Astrocyte of the cerebellum (primary cell): ENCODE data around the gene SEMA3F.

Source experiments
- DNase-seq: peaks from one replicate; pipeline ENCODE4 v3.0.0-alpha.2; 2011; ENCODE audit warnings: low read depth
- H3K4me3 ChIP-seq: 2 replicates; pipeline ENCODE4 v1.5.1; 2011; ENCODE audit warnings: mild to moderate bottlenecking, low read depth, low read length, moderate library complexity
- CTCF ChIP-seq: IDR thresholded peaks from 2 replicates; pipeline ENCODE4 v1.5.1; 2012; ENCODE audit warnings: low read length, low read depth, moderate library complexity, mild to moderate bottlenecking; ENCODE audit errors: missing control alignments
- in situ Hi-C: cut with HindIII; loops from 2 replicates; pipeline ENCODE4 v1.10.0; 2017; ENCODE audit warnings: low sequenced_read_pairs

Gene SEMA3F

GRCh38 chr3:50193746-50194127, 38.6 kb downstream of the SEMA3F start:
- no peak overlapping the region for H3K4me3 ChIP-seq
- TF ChIP-seq CTCF: no peak
- in situ Hi-C loops: loop anchor here (5.0 kb wide), 1 partner anchor 49 kb away; no protein-coding TSS in a partner anchor
- DNase-seq: no peak

GRCh38 chr3:50194128-50194902, 39.2 kb downstream of the SEMA3F start:
- TF ChIP-seq CTCF: peak; percentile 88
- in situ Hi-C loops: loop anchor here (5.0 kb wide), 1 partner anchor 48 kb away; no protein-coding TSS in a partner anchor
- H3K4me3 ChIP-seq: no peak overlapping the region
- DNase-seq: no peak

GRCh38 chr3:50194903-50195500, 39.9 kb downstream of the SEMA3F start:
- no peak for TF ChIP-seq CTCF
- H3K4me3 ChIP-seq: no peak overlapping the region
- no peak for DNase-seq
- in situ Hi-C loops: loop anchor here (5.0 kb wide), 1 partner anchor 47 kb away; no protein-coding TSS in a partner anchor

- TF ChIP-seq CTCF: no peak
- no peak overlapping the region for H3K4me3 ChIP-seq
- in situ Hi-C loops: no loop called here
- no peak for DNase-seq
Observed at GRCh38 chr3:50195501-50196252, 40.6 kb downstream of the SEMA3F start.

- in situ Hi-C loops: no loop called here
- no peak for TF ChIP-seq CTCF
Observed at GRCh38 chr3:50196253-50196801, 41.2 kb downstream of the SEMA3F start.

More at GRCh38 chr3:50196253-50196801, 41.2 kb downstream of the SEMA3F start:
- DNase-seq: no peak
- no peak overlapping the region for H3K4me3 ChIP-seq
